ENCODE data around the gene MAPK8IP1.

Gene MAPK8IP1

DNA sequence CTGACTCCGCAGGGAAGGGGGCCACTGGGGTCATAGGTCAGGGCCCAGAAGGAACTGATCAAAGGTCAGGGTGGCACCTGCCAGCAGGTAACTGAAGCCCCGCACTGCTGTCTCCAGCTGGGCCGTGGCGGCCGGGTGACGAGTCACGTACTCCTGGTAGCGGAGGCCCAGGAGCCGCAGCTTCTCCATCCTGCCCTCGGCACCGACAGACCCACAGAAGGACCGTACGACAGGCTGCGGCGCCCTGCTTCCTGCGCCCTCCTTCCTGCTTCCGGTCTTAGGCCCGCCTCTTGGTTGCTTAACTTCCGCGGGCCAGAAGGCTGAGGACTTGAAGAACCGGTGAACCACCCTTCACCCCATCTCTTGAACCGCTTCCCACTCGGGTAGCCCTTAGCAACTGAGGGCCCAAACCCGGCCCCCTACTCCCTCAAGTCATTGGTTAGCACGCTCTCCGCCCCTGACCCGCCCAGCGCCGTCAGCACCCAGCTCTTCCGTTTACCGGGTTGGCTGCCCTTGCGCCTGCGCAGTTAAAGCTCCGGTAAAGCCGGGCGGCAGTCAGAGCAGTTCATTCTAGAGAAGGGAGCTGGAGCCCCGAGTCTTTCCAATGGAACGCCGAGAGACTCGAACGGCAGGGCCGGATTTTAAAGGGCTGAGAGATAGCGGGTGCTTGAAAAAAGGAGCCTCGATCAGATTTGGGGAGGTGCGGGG, 32.3 kb downstream of the MAPK8IP1 start, which contains the start of gene PEX16 (continued):
- TF ChIP-seq, protein P1, sequence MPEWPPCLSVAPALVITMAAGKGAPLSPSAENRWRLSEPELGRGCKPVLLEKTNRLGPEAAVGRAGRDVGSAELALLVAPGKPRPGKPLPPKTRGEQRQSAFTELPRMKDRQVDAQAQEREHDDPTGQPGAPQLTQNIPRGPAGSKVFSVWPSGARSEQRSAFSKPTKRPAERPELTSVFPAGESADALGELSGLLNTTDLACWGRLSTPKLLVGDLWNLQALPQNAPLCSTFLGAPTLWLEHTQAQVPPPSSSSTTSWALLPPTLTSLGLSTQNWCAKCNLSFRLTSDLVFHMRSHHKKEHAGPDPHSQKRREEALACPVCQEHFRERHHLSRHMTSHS (tag by site-specific recombination; IDR thresholded peaks at IDR 0.05), result no peak
- TF ChIP-seq, protein P2, sequence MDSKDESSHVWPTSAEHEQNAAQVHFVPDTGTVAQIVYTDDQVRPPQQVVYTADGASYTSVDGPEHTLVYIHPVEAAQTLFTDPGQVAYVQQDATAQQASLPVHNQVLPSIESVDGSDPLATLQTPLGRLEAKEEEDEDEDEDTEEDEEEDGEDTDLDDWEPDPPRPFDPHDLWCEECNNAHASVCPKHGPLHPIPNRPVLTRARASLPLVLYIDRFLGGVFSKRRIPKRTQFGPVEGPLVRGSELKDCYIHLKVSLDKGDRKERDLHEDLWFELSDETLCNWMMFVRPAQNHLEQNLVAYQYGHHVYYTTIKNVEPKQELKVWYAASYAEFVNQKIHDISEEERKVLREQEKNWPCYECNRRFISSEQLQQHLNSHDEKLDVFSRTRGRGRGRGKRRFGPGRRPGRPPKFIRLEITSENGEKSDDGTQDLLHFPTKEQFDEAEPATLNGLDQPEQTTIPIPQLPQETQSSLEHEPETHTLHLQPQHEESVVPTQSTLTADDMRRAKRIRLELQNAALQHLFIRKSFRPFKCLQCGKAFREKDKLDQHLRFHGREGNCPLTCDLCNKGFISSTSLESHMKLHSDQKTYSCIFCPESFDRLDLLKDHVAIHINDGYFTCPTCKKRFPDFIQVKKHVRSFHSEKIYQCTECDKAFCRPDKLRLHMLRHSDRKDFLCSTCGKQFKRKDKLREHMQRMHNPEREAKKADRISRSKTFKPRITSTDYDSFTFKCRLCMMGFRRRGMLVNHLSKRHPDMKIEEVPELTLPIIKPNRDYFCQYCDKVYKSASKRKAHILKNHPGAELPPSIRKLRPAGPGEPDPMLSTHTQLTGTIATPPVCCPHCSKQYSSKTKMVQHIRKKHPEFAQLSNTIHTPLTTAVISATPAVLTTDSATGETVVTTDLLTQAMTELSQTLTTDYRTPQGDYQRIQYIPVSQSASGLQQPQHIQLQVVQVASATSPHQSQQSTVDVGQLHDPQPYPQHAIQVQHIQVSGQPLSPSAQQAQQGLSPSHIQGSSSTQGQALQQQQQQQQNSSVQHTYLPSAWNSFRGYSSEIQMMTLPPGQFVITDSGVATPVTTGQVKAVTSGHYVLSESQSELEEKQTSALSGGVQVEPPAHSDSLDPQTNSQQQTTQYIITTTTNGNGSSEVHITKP (tag by site-specific recombination; IDR thresholded peaks at IDR 0.05), result 0 out of 2 replicates have a peak, but pooled peaks have one; percentile 25
- TF ChIP-seq ZNF311 (tag by site-specific recombination; IDR thresholded peaks at IDR 0.05; ENCODE audit: borderline replicate concordance) (no peak), ZSCAN23 (tag by site-specific recombination; IDR thresholded peaks at IDR 0.05) (no peak), ZNF510 (tag by site-specific recombination; IDR thresholded peaks at IDR 0.05; ENCODE audit: insufficient replicate concordance) (no peak), ZNF658 (tag by site-specific recombination; IDR thresholded peaks at IDR 0.05) (no peak), ZBTB48 (tag by site-specific recombination; IDR thresholded peaks at IDR 0.05) (no peak)
- TF ChIP-seq, protein P3, sequence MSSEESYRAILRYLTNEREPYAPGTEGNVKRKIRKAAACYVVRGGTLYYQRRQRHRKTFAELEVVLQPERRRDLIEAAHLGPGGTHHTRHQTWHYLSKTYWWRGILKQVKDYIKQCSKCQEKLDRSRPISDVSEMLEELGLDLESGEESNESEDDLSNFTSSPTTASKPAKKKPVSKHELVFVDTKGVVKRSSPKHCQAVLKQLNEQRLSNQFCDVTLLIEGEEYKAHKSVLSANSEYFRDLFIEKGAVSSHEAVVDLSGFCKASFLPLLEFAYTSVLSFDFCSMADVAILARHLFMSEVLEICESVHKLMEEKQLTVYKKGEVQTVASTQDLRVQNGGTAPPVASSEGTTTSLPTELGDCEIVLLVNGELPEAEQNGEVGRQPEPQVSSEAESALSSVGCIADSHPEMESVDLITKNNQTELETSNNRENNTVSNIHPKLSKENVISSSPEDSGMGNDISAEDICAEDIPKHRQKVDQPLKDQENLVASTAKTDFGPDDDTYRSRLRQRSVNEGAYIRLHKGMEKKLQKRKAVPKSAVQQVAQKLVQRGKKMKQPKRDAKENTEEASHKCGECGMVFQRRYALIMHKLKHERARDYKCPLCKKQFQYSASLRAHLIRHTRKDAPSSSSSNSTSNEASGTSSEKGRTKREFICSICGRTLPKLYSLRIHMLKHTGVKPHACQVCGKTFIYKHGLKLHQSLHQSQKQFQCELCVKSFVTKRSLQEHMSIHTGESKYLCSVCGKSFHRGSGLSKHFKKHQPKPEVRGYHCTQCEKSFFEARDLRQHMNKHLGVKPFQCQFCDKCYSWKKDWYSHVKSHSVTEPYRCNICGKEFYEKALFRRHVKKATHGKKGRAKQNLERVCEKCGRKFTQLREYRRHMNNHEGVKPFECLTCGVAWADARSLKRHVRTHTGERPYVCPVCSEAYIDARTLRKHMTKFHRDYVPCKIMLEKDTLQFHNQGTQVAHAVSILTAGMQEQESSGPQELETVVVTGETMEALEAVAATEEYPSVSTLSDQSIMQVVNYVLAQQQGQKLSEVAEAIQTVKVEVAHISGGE (tag by site-specific recombination; conservative IDR thresholded peaks at IDR 0.05; ENCODE audit: low read depth), result peak; percentile 92

DNA sequence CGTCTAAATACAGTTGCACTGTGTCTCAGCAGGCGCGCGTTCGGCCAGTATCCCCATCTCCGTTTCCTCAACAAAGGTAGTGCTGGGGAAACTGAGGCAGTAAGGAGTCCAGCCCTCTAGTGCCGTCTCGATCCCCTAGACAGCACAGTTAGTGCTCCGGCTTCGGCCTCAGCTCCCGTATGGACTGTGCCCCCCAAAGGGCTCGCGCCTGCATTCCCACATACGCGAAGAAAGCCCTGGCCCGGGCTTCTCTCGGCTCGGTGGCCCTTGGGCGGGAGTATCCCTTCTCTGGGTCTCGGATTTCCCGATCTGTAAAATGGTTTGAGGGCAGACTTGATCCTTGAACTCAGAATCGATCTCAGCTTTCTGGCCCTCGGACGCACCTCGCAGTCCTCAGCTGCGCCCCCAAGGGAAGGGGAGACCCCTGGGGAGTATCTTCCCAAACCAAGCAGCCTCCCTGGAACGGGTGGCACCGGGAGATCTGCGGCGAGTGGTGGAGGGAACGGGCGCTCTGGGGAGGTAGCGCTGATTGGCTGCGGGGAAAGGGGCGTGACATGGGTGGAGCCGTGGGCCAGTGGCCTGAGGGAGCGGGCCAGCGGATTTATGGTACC, 33.0 kb downstream of the MAPK8IP1 start:
- ChIA-PET CTCF (interaction anchor here (0.6 to 1.5 kb wide), 7 partner anchors 10 to 461 kb away, joined by 3 to 6 read pairs (median 3); no protein-coding TSS in a partner anchor), POLR2A (interaction anchor here (0.6 to 2.1 kb wide), 17 partner anchors 10 to 1272 kb away, joined by 3 to 10 read pairs (median 4); partner anchors contain the start of genes CRY2, FREY1 and PHF21A)
- Histone ChIP-seq H3K4me1 (ENCODE audit: control insufficient read depth, insufficient read depth, low read length) (no peaks in the 10 kb centered on the region; the same call in 1 of the 2 replicates), H3K36me3 (ENCODE audit: control insufficient read depth in 2 of 2, insufficient read depth in 1 of 2, low read length in 2 of 2) (peaks cover 0 to 29% of the 10 kb centered on the region in 2 experiments; a peak in 1 of 3 replicates), H3K27ac (ENCODE audit: extremely low read depth, low read depth, low read length) (peak overlapping the region; percentile 46; the same call in 1 of the 2 replicates), H3K9me3 (ENCODE audit: control insufficient read depth, insufficient read depth, low read depth, low read length) (no peaks in the 10 kb centered on the region), H3K4me3 (ENCODE audit: low read depth, low read length) (peak overlapping the region; percentile 96)
- TF ChIP-seq EGR2 (tag by site-specific recombination; IDR thresholded peaks at IDR 0.05; ENCODE audit: low read depth) (no peak), MZF1 (tag by site-specific recombination; IDR thresholded peaks at IDR 0.05; ENCODE audit: borderline replicate concordance) (no peak), GLIS2 (tag by site-specific recombination; IDR thresholded peaks at IDR 0.05) (peak; percentile 82), KLF10 (tag by site-specific recombination; IDR thresholded peaks at IDR 0.05) (peak; percentile 93), ZNF292 (tag by site-specific recombination; IDR thresholded peaks at IDR 0.05; ENCODE audit: borderline replicate concordance, low read depth) (no peak), ZNF302 (tag by site-specific recombination; IDR thresholded peaks at IDR 0.05; ENCODE audit: low read depth) (no peak), ZNF423 (tag by site-specific recombination; IDR thresholded peaks at IDR 0.05) (peak; percentile 84), ZNF114 (tag by site-specific recombination; IDR thresholded peaks at IDR 0.05) (no peak), BCL11A (tag by site-specific recombination; IDR thresholded peaks at IDR 0.05; ENCODE audit: low read depth) (no peak), TCF7L2 (IDR thresholded peaks at IDR 0.05; ENCODE audit: borderline replicate concordance, low read depth, low read length) (no peak), SP2 (tag by site-specific recombination; IDR thresholded peaks at IDR 0.05) (peak; percentile 83), SP3 (tag by site-specific recombination; IDR thresholded peaks at IDR 0.05) (peak; percentile 58)
- TF ChIP-seq, protein P4, sequence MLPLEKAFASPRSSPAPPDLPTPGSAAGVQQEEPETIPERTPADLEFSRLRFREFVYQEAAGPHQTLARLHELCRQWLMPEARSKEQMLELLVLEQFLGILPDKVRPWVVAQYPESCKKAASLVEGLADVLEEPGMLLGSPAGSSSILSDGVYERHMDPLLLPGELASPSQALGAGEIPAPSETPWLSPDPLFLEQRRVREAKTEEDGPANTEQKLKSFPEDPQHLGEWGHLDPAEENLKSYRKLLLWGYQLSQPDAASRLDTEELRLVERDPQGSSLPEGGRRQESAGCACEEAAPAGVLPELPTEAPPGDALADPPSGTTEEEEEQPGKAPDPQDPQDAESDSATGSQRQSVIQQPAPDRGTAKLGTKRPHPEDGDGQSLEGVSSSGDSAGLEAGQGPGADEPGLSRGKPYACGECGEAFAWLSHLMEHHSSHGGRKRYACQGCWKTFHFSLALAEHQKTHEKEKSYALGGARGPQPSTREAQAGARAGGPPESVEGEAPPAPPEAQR (tag by site-specific recombination; IDR thresholded peaks at IDR 0.05), result no peak
- TF ChIP-seq, protein P5, sequence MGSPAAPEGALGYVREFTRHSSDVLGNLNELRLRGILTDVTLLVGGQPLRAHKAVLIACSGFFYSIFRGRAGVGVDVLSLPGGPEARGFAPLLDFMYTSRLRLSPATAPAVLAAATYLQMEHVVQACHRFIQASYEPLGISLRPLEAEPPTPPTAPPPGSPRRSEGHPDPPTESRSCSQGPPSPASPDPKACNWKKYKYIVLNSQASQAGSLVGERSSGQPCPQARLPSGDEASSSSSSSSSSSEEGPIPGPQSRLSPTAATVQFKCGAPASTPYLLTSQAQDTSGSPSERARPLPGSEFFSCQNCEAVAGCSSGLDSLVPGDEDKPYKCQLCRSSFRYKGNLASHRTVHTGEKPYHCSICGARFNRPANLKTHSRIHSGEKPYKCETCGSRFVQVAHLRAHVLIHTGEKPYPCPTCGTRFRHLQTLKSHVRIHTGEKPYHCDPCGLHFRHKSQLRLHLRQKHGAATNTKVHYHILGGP (tag by site-specific recombination; IDR thresholded peaks at IDR 0.05), result no peak

All from HEK293 (cell line).